Muscle layer of duodenum (tissue), 2 donors: ENCODE results near the gene ZNF532.

Experiments used
- H3K27ac ChIP-seq: one replicate; pipeline ENCODE4 v1.7.0; 2013; ENCODE audit warnings: mild to moderate bottlenecking, low read length
- H3K27me3 ChIP-seq: one replicate; pipeline ENCODE4 v1.7.0; 2013; ENCODE audit warnings: low read depth, mild to moderate bottlenecking, control low read depth, low read length
- H3K36me3 ChIP-seq, 2 donors: one replicate each; pipeline ENCODE4 v1.7.0; 2013; ENCODE audit warnings: low read length in 2 of 2, control low read depth in 1 of 2, mild to moderate bottlenecking in 1 of 2; ENCODE audit not compliant: insufficient read depth in 2 of 2, control insufficient read depth in 1 of 2
- H3K4me1 ChIP-seq, 2 donors: one replicate each; pipeline ENCODE4 v1.7.0; 2013; ENCODE audit warnings: low read length in 2 of 2, mild to moderate bottlenecking in 2 of 2, control low read depth in 1 of 2, moderate library complexity in 1 of 2; ENCODE audit not compliant: insufficient read depth in 2 of 2, control insufficient read depth in 1 of 2
- H3K4me3 ChIP-seq, 2 donors: one replicate each; pipeline ENCODE4 v1.7.0; 2013; ENCODE audit warnings: low read length in 2 of 2, low read depth in 1 of 2, mild to moderate bottlenecking in 1 of 2
- H3K9me3 ChIP-seq, 2 donors: one replicate each; pipeline ENCODE4 v1.7.0; 2013; ENCODE audit warnings: low read length in 2 of 2, control low read depth in 1 of 2, mild to moderate bottlenecking in 1 of 2; ENCODE audit not compliant: control insufficient read depth in 1 of 2
- donor health status: healthy.

ZNF532 gene

GRCh38 chr18:58927659-58928058, 63.0 kb downstream of the ZNF532 start:
- peaks cover 0 to 19% of the 10 kb centered on the region in 2 donors for H3K4me1 ChIP-seq
- peaks cover 0 to 6% of the 10 kb centered on the region in 2 donors for H3K9me3 ChIP-seq
- no peaks in the 10 kb centered on the region for H3K27me3 ChIP-seq
- H3K36me3 ChIP-seq = peaks cover 0 to 8% of the 10 kb centered on the region in 2 donors
- H3K4me3 ChIP-seq = no peak overlapping the region
- no peak overlapping the region for H3K27ac ChIP-seq

GRCh38 chr18:58928386-58928785, 63.7 kb downstream of the ZNF532 start:
- no peak overlapping the region for H3K4me3 ChIP-seq
- peaks cover 0 to 3% of the 10 kb centered on the region in 2 donors for H3K36me3 ChIP-seq
- H3K27ac ChIP-seq = no peak overlapping the region
- H3K27me3 ChIP-seq = no peaks in the 10 kb centered on the region
- peaks cover 0 to 6% of the 10 kb centered on the region in 2 donors for H3K9me3 ChIP-seq
- H3K4me1 ChIP-seq = peaks cover 0 to 16% of the 10 kb centered on the region in 2 donors

- H3K27ac ChIP-seq = no peak overlapping the region
- no peaks in the 10 kb centered on the region for H3K27me3 ChIP-seq
- peaks cover 0 to 15% of the 10 kb centered on the region in 2 donors for H3K4me1 ChIP-seq
- peaks cover 0 to 4% of the 10 kb centered on the region in 2 donors for H3K9me3 ChIP-seq
- no peaks in the 10 kb centered on the region for H3K36me3 ChIP-seq
- no peak overlapping the region for H3K4me3 ChIP-seq
Measured at GRCh38 chr18:58929206-58929605, 64.5 kb downstream of the ZNF532 start.

- Histone ChIP-seq H3K4me3 (no peak overlapping the region), H3K27ac (no peak overlapping the region), H3K9me3 (no peaks in the 10 kb centered on the region), H3K36me3 (peaks cover 5 to 13% of the 10 kb centered on the region in 2 donors), H3K27me3 (no peaks in the 10 kb centered on the region), H3K4me1 (peaks cover 0 to 19% of the 10 kb centered on the region in 2 donors)
Measured at GRCh38 chr18:58934356-58934755, 69.7 kb downstream of the ZNF532 start.

- Histone ChIP-seq H3K27me3 (no peaks in the 10 kb centered on the region), H3K27ac (no peak overlapping the region), H3K9me3 (no peaks in the 10 kb centered on the region), H3K4me3 (no peak overlapping the region), H3K36me3 (peaks cover 5 to 15% of the 10 kb centered on the region in 2 donors), H3K4me1 (peaks cover 0 to 19% of the 10 kb centered on the region in 2 donors)
Measured at GRCh38 chr18:58934933-58935577, 70.4 kb downstream of the ZNF532 start.

- Histone ChIP-seq H3K4me3 (no peak overlapping the region), H3K27me3 (no peaks in the 10 kb centered on the region), H3K27ac (no peak overlapping the region), H3K4me1 (peaks cover 0 to 19% of the 10 kb centered on the region in 2 donors), H3K36me3 (peaks cover 9 to 21% of the 10 kb centered on the region in 2 donors), H3K9me3 (no peaks in the 10 kb centered on the region)
Measured at GRCh38 chr18:58937071-58937886, 72.6 kb downstream of the ZNF532 start.

- H3K27me3 ChIP-seq = no peaks in the 10 kb centered on the region
- no peaks in the 10 kb centered on the region for H3K9me3 ChIP-seq
- no peak overlapping the region for H3K4me3 ChIP-seq
- peaks cover 9 to 21% of the 10 kb centered on the region in 2 donors for H3K36me3 ChIP-seq
- H3K27ac ChIP-seq = no peak overlapping the region
- peaks cover 0 to 24% of the 10 kb centered on the region in 2 donors for H3K4me1 ChIP-seq
Measured at GRCh38 chr18:58937887-58938267, 73.2 kb downstream of the ZNF532 start.

- Histone ChIP-seq H3K27me3 (no peaks in the 10 kb centered on the region), H3K27ac (no peak overlapping the region), H3K9me3 (no peaks in the 10 kb centered on the region), H3K4me1 (peaks cover 0 to 17% of the 10 kb centered on the region in 2 donors), H3K4me3 (no peak overlapping the region), H3K36me3 (peaks cover 14 to 21% of the 10 kb centered on the region in 2 donors)
Measured at GRCh38 chr18:58941426-58942099, 76.9 kb downstream of the ZNF532 start.

GRCh38 chr18:58943896-58944295, 79.2 kb downstream of the ZNF532 start:
- no peaks in the 10 kb centered on the region for H3K9me3 ChIP-seq
- H3K27ac ChIP-seq = no peak overlapping the region
- H3K27me3 ChIP-seq = no peaks in the 10 kb centered on the region
- H3K4me3 ChIP-seq = no peak overlapping the region
- H3K36me3 ChIP-seq = peaks cover 14 to 20% of the 10 kb centered on the region in 2 donors
- H3K4me1 ChIP-seq = peaks cover 0 to 6% of the 10 kb centered on the region in 2 donors

- Histone ChIP-seq H3K36me3 (peaks cover 10 to 17% of the 10 kb centered on the region in 2 donors), H3K27me3 (no peaks in the 10 kb centered on the region), H3K4me3 (no peak overlapping the region), H3K4me1 (peaks cover 0 to 6% of the 10 kb centered on the region in 2 donors), H3K9me3 (no peaks in the 10 kb centered on the region), H3K27ac (no peak overlapping the region)
Measured at GRCh38 chr18:58947136-58947732, 82.6 kb downstream of the ZNF532 start.

- Histone ChIP-seq H3K4me1 (no peaks in the 10 kb centered on the region), H3K9me3 (no peaks in the 10 kb centered on the region), H3K4me3 (no peak overlapping the region)
Measured at GRCh38 chr18:58949031-58949430, 84.4 kb downstream of the ZNF532 start.

More at GRCh38 chr18:58949031-58949430, 84.4 kb downstream of the ZNF532 start:
- no peaks in the 10 kb centered on the region for H3K27me3 ChIP-seq
- peaks cover 16 to 17% of the 10 kb centered on the region in 2 donors for H3K36me3 ChIP-seq
- H3K27ac ChIP-seq = no peak overlapping the region
